Nephron (organoid): Measurements from ENCODE around the gene SLC38A5.

Experiments used
- H3K27ac Mint-ChIP-seq, 3 experiments: 2 replicates each; pipeline ENCODE4 v1.8.0; 2020; ENCODE audit warnings: mixed read lengths in 3 of 3, mild to moderate bottlenecking in 2 of 3, moderate library complexity in 1 of 3
- H3K27me3 Mint-ChIP-seq: 2 replicates; pipeline ENCODE4 v1.8.0; 2021; ENCODE audit warnings: low read depth, mild to moderate bottlenecking, moderate library complexity, mixed read lengths
- H3K36me3 Mint-ChIP-seq: 2 replicates; pipeline ENCODE4 v1.8.0; 2020; ENCODE audit warnings: low read depth, mixed read lengths
- H3K4me1 Mint-ChIP-seq: 2 replicates; pipeline ENCODE4 v1.8.0; 2020; ENCODE audit warnings: mixed read lengths
- H3K4me3 Mint-ChIP-seq, 3 experiments: 2 replicates each; pipeline ENCODE4 v1.8.0; 2020; ENCODE audit warnings: mild to moderate bottlenecking in 3 of 3, mixed read lengths in 3 of 3, moderate library complexity in 2 of 3
- H3K9me3 Mint-ChIP-seq: 2 replicates; pipeline ENCODE4 v1.8.0; 2020; ENCODE audit warnings: mixed read lengths
- CTCF ChIP-seq, 3 experiments: fragments of 200-600 bp; sonication (generic); IDR thresholded peaks; one replicate each; pipeline ENCODE4 v1.5.0; 2021; ENCODE audit warnings: antibody characterized with exemption in 3 of 3; ENCODE audit not compliant: unreplicated experiment in 3 of 3

Gene SLC38A5

GRCh38 chrX:48466696-48467095 lies 3.4 kb downstream of the SLC38A5 start:
- Mint-ChIP-seq H3K9me3 (peaks cover 17% of the 10 kb centered on the region), H3K36me3 (no peaks in the 10 kb centered on the region), H3K27me3 (peaks cover 17% of the 10 kb centered on the region), H3K27ac (peak overlapping the region in 1 of 3 experiments; percentile 48), H3K4me1 (peaks cover 38% of the 10 kb centered on the region), H3K4me3 (peak overlapping the region in 2 of 3 experiments; percentile 69 to 75)
- no peak for TF ChIP-seq CTCF (IDR thresholded peaks at IDR 0.05; ENCODE audit: unreplicated experiment in 3 of 3)

- Mint-ChIP-seq H3K4me1 (peaks cover 38% of the 10 kb centered on the region), H3K4me3 (peak overlapping the region; percentile 31 to 66 (median 46)), H3K27ac (peak overlapping the region; percentile 2 to 83 (median 59)), H3K36me3 (no peaks in the 10 kb centered on the region), H3K9me3 (peaks cover 17% of the 10 kb centered on the region), H3K27me3 (peaks cover 17% of the 10 kb centered on the region)
- TF ChIP-seq CTCF (IDR thresholded peaks at IDR 0.05; ENCODE audit: unreplicated experiment in 3 of 3): no peak
Measured at GRCh38 chrX:48465336-48465933, 4.6 kb downstream of the SLC38A5 start.

- Mint-ChIP-seq H3K4me3 (no peak overlapping the region), H3K27ac (no peak overlapping the region), H3K9me3 (peaks cover 20% of the 10 kb centered on the region), H3K36me3 (peaks cover 4% of the 10 kb centered on the region), H3K4me1 (peaks cover 15% of the 10 kb centered on the region), H3K27me3 (no peaks in the 10 kb centered on the region)
- no peak for TF ChIP-seq CTCF (IDR thresholded peaks at IDR 0.05; ENCODE audit: unreplicated experiment in 3 of 3)
Measured at GRCh38 chrX:48461830-48462229, 8.2 kb downstream of the SLC38A5 start.

- H3K9me3 Mint-ChIP-seq: peaks cover 23% of the 10 kb centered on the region
- H3K27ac Mint-ChIP-seq: no peak overlapping the region
Measured at GRCh38 chrX:48460606-48461005, 9.5 kb downstream of the SLC38A5 start.

GRCh38 chrX:48460031-48460430 lies 10.0 kb downstream of the SLC38A5 start:
- Mint-ChIP-seq H3K27ac (no peak overlapping the region), H3K36me3 (peaks cover 4% of the 10 kb centered on the region), H3K4me3 (no peak overlapping the region), H3K27me3 (no peaks in the 10 kb centered on the region), H3K4me1 (peaks cover 7% of the 10 kb centered on the region), H3K9me3 (peaks cover 17% of the 10 kb centered on the region)
- no peak for TF ChIP-seq CTCF (IDR thresholded peaks at IDR 0.05; ENCODE audit: unreplicated experiment in 3 of 3)

More at GRCh38 chrX:48460606-48461005, 9.5 kb downstream of the SLC38A5 start:
- TF ChIP-seq CTCF (IDR thresholded peaks at IDR 0.05; ENCODE audit: unreplicated experiment in 3 of 3): no peak
- Mint-ChIP-seq H3K4me3 (no peak overlapping the region), H3K36me3 (peaks cover 4% of the 10 kb centered on the region), H3K27me3 (no peaks in the 10 kb centered on the region), H3K4me1 (peaks cover 12% of the 10 kb centered on the region)

- peaks cover 4% of the 10 kb centered on the region for H3K36me3 Mint-ChIP-seq
- H3K4me3 Mint-ChIP-seq: no peak overlapping the region
- no peaks in the 10 kb centered on the region for H3K27me3 Mint-ChIP-seq
- peaks cover 4% of the 10 kb centered on the region for H3K4me1 Mint-ChIP-seq
- H3K9me3 Mint-ChIP-seq: peaks cover 20% of the 10 kb centered on the region
- no peak for TF ChIP-seq CTCF (IDR thresholded peaks at IDR 0.05; ENCODE audit: unreplicated experiment in 3 of 3)
- no peak overlapping the region for H3K27ac Mint-ChIP-seq
Measured at GRCh38 chrX:48459483-48459882, 10.6 kb downstream of the SLC38A5 start.
